Muscle of leg (tissue), 11 donors: ENCODE data around the gene LHX4. TPM values are rescaled to one million over a fixed set of nuclear protein-coding genes. Genes with fewer than 3 reads are reported as not detected.

Experiments used
- DNase-seq: peaks from one replicate; pipeline ENCODE4 v3.0.0; 2013
- H3K27ac ChIP-seq: one replicate; pipeline ENCODE4 v1.5.1; 2013; ENCODE audit warnings: mild to moderate bottlenecking, low read length, control low read depth
- H3K27me3 ChIP-seq: one replicate; pipeline ENCODE4 v1.6.1; 2013; ENCODE audit warnings: low read length; ENCODE audit not compliant: control insufficient read depth, insufficient read depth
- H3K36me3 ChIP-seq: one replicate; pipeline ENCODE4 v1.6.1; 2013; ENCODE audit warnings: low read length; ENCODE audit not compliant: control insufficient read depth, insufficient read depth
- H3K4me1 ChIP-seq: one replicate; pipeline ENCODE4 v1.6.1; 2013; ENCODE audit warnings: low read length; ENCODE audit not compliant: control insufficient read depth, insufficient read depth
- H3K4me3 ChIP-seq: one replicate; pipeline ENCODE4 v1.5.1; 2013; ENCODE audit warnings: low read length, control low read depth
- H3K9me3 ChIP-seq: replicated peaks from 2 replicates; pipeline ENCODE4 v1.6.1; 2013; ENCODE audit warnings: low read depth, low read length; ENCODE audit not compliant: control insufficient read depth
- WGBS: methylation state at CpG from one replicate; pipeline ENCODE4 v1.1.5; 2013; ENCODE audit warnings: missing lambda C conversion rate; ENCODE audit not compliant: insufficient coverage; 5-methylcytosine and 5-hydroxymethylcytosine counted together
- polyA plus RNA-seq, 8 donors: library from polyadenylated mRNA; unstranded; fragments of 120-200 nt; gene quantifications; one replicate each; pipeline versions ENCODE4 v1.2.1 to v1.2.3, GENCODE V29; 2013; ENCODE audit warnings: inconsistent platforms in 1 of 8, low replicate concordance in 1 of 8; ENCODE audit not compliant: insufficient read length in 8 of 8, insufficient read depth in 1 of 8
- total RNA-seq: library from RNA; stranded (reverse); fragments of 120-200 nt; gene quantifications from one replicate; pipeline ENCODE4 v1.2.4, GENCODE V29; 2013

Gene LHX4
- total and polyA plus RNA-seq, 9 donors, result 0.04 to 2.1 (median 1.1) TPM

DNA sequence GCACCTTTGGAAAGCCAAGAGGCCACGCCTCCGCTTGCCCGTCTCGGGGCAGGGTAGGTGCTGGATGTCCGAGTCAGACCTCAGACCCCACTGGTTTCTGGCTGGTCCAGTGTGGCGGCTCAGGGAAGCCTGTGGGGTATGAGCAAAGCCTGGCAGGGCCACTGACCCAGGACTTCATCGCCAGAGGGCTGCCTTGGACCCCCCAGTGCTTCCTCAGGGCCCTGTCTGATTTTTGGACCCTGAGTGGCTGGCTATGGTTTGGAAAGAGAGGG, 20.4 kb downstream of the LHX4 start:
- no peaks in the 10 kb centered on the region for H3K9me3 ChIP-seq
- peaks cover 6% of the 10 kb centered on the region for H3K4me1 ChIP-seq
- H3K27ac ChIP-seq, result no peak overlapping the region
- H3K27me3 ChIP-seq, result peaks cover 32% of the 10 kb centered on the region
- DNase-seq, result no peak
- WGBS, result 39% methylated on average over 2 of the region's 7 CpGs
- H3K4me3 ChIP-seq, result no peak overlapping the region
- no peaks in the 10 kb centered on the region for H3K36me3 ChIP-seq

DNA sequence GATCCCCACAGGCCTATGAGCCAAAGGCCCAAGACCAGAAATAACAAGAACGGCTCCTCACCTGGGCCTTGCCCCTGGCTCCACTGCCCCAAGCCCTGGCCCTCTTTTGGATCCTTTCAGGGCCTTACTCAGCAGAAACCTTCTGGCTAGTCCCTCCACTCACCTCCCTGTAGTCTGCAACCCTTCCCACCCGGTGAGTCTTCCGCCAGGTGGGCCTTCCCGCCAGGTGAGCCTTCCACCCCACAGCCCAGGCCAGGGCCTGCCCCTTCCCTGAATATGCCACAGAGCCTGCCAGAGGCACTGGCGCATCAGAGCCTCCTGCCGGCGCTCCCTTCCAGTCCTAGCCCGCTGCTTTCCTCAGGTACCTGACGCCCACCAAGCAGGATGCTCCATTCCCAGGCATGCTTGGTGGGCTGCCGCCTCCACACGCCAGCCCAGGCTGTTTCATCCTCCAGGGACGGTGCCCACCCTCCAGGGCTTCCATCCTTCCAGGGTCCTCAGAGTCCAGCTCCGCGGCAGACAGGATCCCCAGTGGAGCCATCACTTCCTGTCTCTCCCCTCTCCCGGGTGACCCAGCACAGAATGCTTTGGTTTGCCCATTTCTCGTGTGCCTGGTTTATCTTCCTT, 20.9 kb downstream of the LHX4 start:
- Histone ChIP-seq H3K36me3 (no peaks in the 10 kb centered on the region), H3K4me3 (no peak overlapping the region), H3K9me3 (no peaks in the 10 kb centered on the region), H3K4me1 (peaks cover 6% of the 10 kb centered on the region), H3K27ac (no peak overlapping the region), H3K27me3 (peaks cover 36% of the 10 kb centered on the region)
- 78% methylated on average over 16 of the region's 16 CpGs for WGBS
- no peak for DNase-seq

DNA sequence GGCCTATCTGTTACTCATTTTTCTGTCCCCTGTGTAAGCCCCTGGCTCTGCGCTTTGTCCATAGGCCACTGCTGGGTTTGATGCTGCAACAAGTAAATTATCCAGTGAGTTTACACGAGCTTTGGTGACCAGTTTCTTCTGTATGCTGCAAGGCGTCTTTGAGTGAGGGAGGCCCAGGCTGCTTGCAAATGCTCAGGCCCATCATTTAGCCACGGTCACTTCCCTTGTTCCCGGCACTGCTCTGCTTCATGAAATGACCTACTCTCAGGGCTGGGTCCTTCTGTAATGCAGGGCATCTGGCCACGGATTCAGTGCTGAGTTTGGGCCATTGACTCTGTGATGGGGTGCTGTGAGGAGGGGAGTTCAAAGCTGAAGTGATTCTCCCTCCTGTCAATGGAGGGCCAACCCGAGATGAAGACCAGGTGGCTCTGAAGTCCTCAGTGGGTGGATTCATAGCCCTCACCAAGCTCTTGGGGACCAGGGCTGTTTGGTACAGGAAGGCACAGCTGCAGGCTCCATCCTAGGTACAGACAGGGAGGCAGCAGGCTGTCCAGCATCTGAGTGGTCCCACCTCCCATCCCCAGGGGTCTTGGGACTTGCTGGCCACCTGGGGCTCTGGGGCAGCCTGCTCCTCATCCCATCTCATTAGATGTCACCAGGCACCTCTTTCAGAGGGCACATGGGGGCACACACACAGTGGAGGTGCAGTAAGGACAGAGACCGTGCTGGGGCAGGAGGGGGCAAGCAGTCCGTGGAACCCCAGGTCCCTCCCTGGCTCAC, 21.7 kb downstream of the LHX4 start:
- H3K4me1 ChIP-seq, result peaks cover 6% of the 10 kb centered on the region
- no peak for DNase-seq
- H3K9me3 ChIP-seq, result no peaks in the 10 kb centered on the region
- H3K27ac ChIP-seq, result no peak overlapping the region
- no peak overlapping the region for H3K4me3 ChIP-seq
- no peaks in the 10 kb centered on the region for H3K36me3 ChIP-seq
- WGBS, result 53% methylated on average over 8 of the region's 9 CpGs
- peaks cover 41% of the 10 kb centered on the region for H3K27me3 ChIP-seq

DNA sequence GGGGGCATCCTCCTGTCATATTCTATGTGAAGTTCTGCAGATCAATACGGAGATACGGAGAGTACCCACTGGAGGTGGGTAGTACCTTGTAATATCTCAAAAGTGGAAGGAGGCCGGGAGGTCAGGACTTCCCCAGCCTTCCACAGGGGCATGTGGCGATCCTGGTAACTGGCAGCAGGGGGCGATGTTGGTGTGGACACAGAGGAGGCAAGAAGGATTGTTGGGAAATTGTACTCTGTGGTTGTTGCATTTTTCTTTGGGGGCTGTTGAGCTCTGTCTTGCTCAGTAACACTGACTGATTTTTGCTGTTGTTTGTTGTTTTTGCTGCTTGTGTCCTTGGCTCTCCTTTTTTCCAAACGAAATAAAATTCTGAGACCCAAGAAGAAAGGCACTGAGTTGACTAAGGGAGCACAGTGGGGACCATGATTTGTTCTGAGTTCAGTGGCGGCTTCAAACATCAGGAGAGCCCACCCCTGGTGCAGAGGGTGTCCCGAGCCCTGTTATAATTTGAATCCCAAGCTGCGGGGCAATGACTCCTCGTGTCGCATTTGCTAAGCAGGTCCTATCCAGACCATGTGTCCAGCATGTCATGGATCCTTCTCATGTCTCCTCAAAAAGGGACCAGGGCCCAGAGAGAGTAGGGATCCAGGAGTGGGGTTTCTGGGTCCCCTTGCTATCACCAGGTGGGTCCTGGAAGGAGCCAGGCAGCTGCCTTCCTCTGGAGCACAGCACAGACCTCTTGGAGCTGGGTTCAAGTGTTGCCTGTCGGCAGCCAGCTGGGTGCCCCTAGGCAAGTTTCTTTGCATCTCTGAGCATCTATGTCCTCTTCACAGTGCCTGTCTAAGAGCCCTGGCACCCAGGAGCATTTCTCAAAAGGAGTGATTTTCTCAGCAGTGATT, 22.8 kb downstream of the LHX4 start:
- DNase-seq, result peak; percentile 56
- WGBS, result 79% methylated on average over 6 of the region's 12 CpGs
- Histone ChIP-seq H3K27me3 (peaks cover 45% of the 10 kb centered on the region), H3K27ac (no peak overlapping the region), H3K4me3 (no peak overlapping the region), H3K36me3 (no peaks in the 10 kb centered on the region), H3K9me3 (no peaks in the 10 kb centered on the region), H3K4me1 (peaks cover 6% of the 10 kb centered on the region)

DNA sequence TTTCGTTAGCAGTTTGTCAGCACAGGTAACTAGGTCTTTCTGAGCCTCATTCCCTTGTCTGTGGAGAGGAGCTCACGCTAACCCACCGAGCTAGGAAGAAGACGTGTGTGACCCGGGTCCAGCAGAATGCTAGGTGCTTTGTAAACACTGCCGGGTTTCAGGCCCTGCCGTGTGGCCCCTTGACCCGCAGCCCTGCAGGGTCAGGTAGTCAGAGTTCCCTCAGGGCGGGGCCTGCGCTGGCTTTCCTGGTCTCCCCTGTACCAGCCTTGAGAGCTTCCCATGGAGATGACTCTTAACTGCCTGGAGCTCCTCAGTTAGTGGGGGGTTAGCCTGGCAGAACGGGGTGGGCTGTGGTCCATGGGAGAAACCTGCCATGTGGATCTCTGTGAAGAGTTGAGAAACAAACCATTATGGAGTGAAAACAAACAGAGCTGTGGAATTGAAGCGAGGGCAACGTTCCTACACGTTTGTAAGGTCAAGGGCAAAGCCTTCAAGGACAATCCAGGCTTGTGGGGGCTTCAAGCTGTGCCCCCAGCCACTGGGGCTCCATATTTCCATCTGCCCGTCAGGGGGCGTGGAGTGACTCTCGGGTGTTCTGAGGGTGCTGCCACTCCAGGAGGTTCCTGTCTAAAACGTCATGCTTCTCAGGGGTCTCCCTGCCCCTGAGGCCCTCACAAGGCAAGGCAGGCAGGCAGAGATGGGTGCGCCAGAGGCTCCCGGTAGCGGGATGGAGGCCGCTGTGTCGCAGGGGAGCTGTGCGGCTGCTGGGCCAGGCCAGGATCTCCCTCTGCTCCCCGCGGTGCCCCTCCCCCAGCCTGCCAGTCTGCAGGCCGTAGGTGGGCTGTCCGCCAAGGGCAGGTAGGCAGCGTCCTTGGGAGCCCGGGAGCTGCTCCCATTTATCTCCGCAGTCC, 23.8 kb downstream of the LHX4 start:
- H3K27me3 ChIP-seq, result peaks cover 50% of the 10 kb centered on the region
- DNase-seq, result no peak
- 68% methylated on average over 31 of the region's 31 CpGs for WGBS
- no peaks in the 10 kb centered on the region for H3K36me3 ChIP-seq
- no peak overlapping the region for H3K4me3 ChIP-seq
- no peak overlapping the region for H3K27ac ChIP-seq
- H3K4me1 ChIP-seq, result peaks cover 6% of the 10 kb centered on the region
- H3K9me3 ChIP-seq, result no peaks in the 10 kb centered on the region

DNA sequence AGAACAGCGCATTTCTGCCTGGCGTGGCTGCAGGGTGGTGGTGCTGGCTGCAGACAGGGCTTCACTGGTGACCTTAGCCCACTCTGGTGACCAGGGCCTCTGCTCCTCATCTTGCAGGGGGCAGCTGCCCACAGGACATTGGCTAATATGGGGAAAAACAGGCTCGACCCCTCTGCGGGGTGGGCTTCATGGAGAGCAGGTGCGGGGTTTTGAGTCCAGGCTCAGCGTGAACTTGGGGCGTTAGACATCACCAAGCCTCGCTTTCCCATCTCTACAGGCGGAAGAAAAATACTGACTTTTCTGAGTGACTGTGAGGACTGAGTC, 24.4 kb downstream of the LHX4 start:
- no peaks in the 10 kb centered on the region for H3K36me3 ChIP-seq
- H3K9me3 ChIP-seq, result no peaks in the 10 kb centered on the region
- no peak for DNase-seq
- 83% methylated on average over 8 of the region's 9 CpGs for WGBS
- no peak overlapping the region for H3K4me3 ChIP-seq
- no peak overlapping the region for H3K27ac ChIP-seq
- peaks cover 2% of the 10 kb centered on the region for H3K4me1 ChIP-seq
- peaks cover 54% of the 10 kb centered on the region for H3K27me3 ChIP-seq

DNA sequence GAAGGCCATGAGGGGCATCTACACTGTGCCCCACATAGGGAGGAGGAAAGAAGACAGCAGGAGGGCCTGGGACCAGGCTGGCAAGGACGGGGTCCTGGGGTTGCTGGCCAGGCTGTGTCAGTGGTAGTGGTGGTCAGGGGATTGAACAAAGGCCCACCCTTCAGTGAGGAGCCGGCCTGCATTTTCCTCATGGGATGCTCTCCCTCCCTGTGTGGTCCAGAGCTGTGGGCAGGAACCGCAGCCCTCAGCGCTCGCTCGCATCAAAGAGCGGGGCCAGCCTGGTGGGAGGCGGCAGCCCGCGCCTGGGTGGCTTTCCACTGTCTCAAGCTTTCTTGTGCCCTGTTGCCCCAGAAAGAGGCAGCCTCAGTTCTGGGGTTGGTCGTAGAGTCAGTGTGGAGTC, 24.8 kb downstream of the LHX4 start:
- H3K36me3 ChIP-seq, result no peaks in the 10 kb centered on the region
- peaks cover 2% of the 10 kb centered on the region for H3K4me1 ChIP-seq
- no peak overlapping the region for H3K4me3 ChIP-seq
- DNase-seq, result no peak
- H3K9me3 ChIP-seq, result no peaks in the 10 kb centered on the region
- peaks cover 58% of the 10 kb centered on the region for H3K27me3 ChIP-seq
- H3K27ac ChIP-seq, result no peak overlapping the region
- WGBS, result 71% methylated on average over 7 of the region's 11 CpGs

DNA sequence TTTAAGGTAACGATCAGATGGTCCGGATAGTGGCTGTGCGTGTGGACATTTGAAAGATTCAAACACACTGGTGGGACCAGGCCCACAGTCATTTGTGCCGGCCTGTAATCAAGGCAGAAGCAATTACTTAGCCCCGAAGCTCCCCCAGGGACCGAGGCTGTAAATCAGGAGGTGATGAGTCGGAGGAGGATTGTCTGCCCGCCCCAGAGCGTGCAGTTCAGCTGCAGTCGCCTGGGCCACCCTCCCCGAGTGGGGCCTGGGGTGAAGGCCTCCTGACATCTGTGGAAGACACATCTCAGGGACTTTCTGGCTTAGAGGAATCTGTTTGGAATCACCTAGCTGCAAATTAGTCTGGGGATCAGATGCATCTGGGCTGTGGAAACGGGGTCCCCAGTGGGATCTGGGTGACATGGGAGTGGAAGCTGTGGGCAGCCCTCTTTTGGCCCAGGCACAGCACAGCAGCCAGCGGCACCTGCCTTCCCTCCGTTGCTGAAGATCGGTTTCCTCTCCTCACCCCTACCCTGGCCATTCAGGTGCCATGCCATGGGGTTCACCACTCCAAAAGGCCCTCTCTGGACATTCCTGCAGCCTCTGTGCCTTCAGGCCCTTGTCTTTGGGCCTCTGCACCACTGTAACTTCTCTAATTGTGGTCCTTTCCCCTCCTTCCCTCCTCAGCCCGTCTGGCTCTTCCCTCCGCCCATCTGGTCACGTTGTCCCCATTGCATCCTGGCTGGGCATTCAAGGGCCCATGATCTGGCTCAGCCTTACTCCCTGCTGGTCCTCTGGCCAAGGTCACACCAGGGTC, 25.7 kb downstream of the LHX4 start:
- DNase-seq, result no peak
- H3K36me3 ChIP-seq, result no peaks in the 10 kb centered on the region
- 48% methylated on average over 15 of the region's 18 CpGs for whole genome bisulfite sequencing
- H3K4me1 ChIP-seq, result no peaks in the 10 kb centered on the region
- H3K9me3 ChIP-seq, result no peaks in the 10 kb centered on the region
- peaks cover 67% of the 10 kb centered on the region for H3K27me3 ChIP-seq
- H3K27ac ChIP-seq, result no peak overlapping the region
- no peak overlapping the region for H3K4me3 ChIP-seq

DNA sequence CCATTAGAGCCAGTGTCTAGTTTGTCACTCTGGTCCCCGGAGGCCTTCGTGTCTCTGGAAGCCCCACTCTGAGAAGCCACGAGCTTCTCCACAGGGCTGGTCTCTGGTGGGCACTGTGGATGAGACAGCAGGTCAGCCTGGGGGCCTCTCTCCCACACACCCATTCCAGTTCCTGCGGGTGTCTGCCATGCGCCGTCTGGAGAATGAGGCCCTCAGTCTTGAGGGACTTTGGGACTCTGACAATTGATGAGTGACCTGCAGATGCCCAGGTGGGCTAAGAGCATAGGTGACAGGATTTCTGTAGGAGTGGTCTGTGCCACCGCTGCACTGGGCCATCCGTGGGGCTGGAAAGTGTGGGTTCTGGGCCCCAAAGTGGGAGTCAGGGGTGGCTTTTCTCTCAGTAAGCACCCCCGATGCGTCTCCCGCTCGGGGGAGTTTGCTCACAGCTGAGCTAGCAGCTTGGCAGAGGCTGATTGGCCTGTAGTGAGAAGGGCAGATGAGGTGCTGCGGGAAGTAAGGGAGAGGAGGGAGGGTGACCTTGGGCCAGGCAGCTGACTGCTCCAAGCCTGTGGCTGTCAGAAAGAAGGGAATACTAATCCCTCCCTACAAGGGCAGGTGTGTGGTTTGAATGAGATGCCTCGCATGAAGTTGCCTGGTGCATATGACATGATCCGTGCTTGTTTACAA, 26.4 kb downstream of the LHX4 start:
- H3K27me3 ChIP-seq, result peaks cover 70% of the 10 kb centered on the region

More for the DNA sequence above, 26.4 kb downstream of the LHX4 start:
- Histone ChIP-seq H3K4me3 (no peak overlapping the region), H3K36me3 (no peaks in the 10 kb centered on the region), H3K27ac (no peak overlapping the region), H3K9me3 (no peaks in the 10 kb centered on the region), H3K4me1 (no peaks in the 10 kb centered on the region)
- WGBS, result 43% methylated on average over 12 of the region's 15 CpGs
- no peak for DNase-seq
